ENCODE results near the gene AKIP1.
A peak's percentile ranks its signal among the peaks of the same experiment; 100 is the strongest.

The AKIP1 gene

DNA sequence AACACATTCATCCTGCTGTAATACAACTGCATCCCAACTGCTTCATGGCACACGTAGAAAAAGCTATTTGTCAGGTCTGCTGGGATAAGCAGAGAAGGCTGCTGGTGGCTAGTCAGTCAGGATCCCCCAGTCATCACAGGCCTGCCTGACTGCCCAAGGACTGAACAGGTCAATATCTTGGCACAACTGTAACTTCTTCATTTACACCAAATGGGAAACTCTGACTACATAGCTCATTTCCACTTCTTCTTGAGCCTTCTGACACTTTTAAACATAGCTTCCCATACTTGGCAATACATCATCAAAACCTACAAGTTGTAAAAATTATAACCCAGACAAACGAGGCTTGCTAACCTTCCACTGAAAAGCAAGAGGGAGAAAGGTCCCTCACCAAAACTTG lies 50.4 kb downstream of the AKIP1 start:
- DNase-seq (ENCODE audit: low read depth): no peak

- DNase-seq (ENCODE audit: low read depth): no peak
Measured at GRCh38 chr11:8962841-8963240, 51.9 kb downstream of the AKIP1 start.

- peak; percentile 53 for DNase-seq (ENCODE audit: low read depth)
Measured at GRCh38 chr11:8963569-8964323, 52.8 kb downstream of the AKIP1 start.

- DNase-seq (ENCODE audit: low read depth): peak; percentile 76
Measured at GRCh38 chr11:8964324-8965320, 53.6 kb downstream of the AKIP1 start, which contains the start of gene TMEM9B. Gene TMEM9B (minus strand): TSS chr11:8964442. CDS start chr11:8964313, 129 bp downstream.

GRCh38 chr11:8967184-8967583 lies 56.2 kb downstream of the AKIP1 start:
- no peak for DNase-seq (ENCODE audit: low read depth)

All from HS-27A (cell line).